Endothelial cell of umbilical vein (primary cell): ENCODE results near the gene EPX. TPM values are rescaled to one million over a fixed set of nuclear protein-coding genes. Genes with fewer than 3 reads are reported as not detected.

Experiments used
- BruUV-seq: library from RNA; stranded (reverse); fragments of 400-500 nt; replicated peaks from 2 replicates; lab custom pipeline; 2021; lab: Mats Ljungman, UMichigan
- CTCF ChIA-PET: fragments of 300-600, 350-600 bp; sonication (Branson Sonifier 250); formaldehyde crosslinking; loops from one replicate; lab custom pipeline; 2021; ENCODE audit warnings: antibody characterized with exemption, inconsistent platforms; lab: Charles Lee
- POLR2A ChIA-PET: fragments of 300-600, 350-600 bp; sonication (Branson Sonifier 250); formaldehyde crosslinking; loops from one replicate; lab custom pipeline; 2021; ENCODE audit warnings: antibody characterized with exemption, inconsistent platforms; lab: Charles Lee
- DNase-seq: peaks from one replicate; pipeline ENCODE4 v3.0.0-alpha.2; 2011; ENCODE audit warnings: low read depth, low spot score
- FAIRE-seq: peaks from 2 replicates; lab custom pipeline; 2011; peaks lifted over from hg19 to GRCh38; lab: Jason Lieb, UNC
- H2AFZ ChIP-seq: 2 replicates; pipeline ENCODE4 v1.6.0; 2012; ENCODE audit warnings: low read depth, low read length, control low read depth, inconsistent platforms
- H3K27ac ChIP-seq: 2 replicates; pipeline ENCODE4 v1.5.1; 2011; ENCODE audit warnings: low read depth, mild to moderate bottlenecking, control low read depth, low read length, moderate library complexity; ENCODE audit not compliant: insufficient read depth
- H3K27me3 ChIP-seq, 2 experiments: 2 replicates each; pipeline versions ENCODE4 v1.6.0 to v1.6.1; 2011; ENCODE audit warnings: low read length in 2 of 2, mixed read lengths in 1 of 2; ENCODE audit not compliant: control insufficient read depth in 2 of 2, insufficient read depth in 2 of 2
- H3K36me3 ChIP-seq, 2 experiments: 2 replicates in 1 of 2; 3 replicates in 1 of 2; pipeline ENCODE4 v1.5.1; 2011; ENCODE audit warnings: low read length in 2 of 2, mild to moderate bottlenecking in 1 of 2, moderate library complexity in 1 of 2; ENCODE audit not compliant: control insufficient read depth in 2 of 2, insufficient read depth in 2 of 2; ENCODE audit errors: extremely low read depth in 1 of 2
- H3K4me1 ChIP-seq: 3 replicates; pipeline ENCODE4 v1.5.1; 2011; ENCODE audit warnings: mild to moderate bottlenecking, low read length; ENCODE audit not compliant: control insufficient read depth, insufficient read depth; ENCODE audit errors: extremely low read depth
- H3K4me2 ChIP-seq: 2 replicates; pipeline ENCODE4 v1.6.1; 2011; ENCODE audit warnings: low read length, control low read depth, mixed read lengths; ENCODE audit not compliant: insufficient read depth
- H3K4me3 ChIP-seq, 3 experiments: fragments of 200-600 bp in 1 of 3; sonication (generic), shearing (Covaris generic) in 1 of 3; replicated peaks in 1 of 3; 2 replicates each; pipeline ENCODE4 v1.5.1; 2011 to 2016; ENCODE audit warnings: control low read depth in 3 of 3, low read length in 3 of 3, mild to moderate bottlenecking in 2 of 3, inconsistent platforms in 1 of 3, low read depth in 1 of 3, moderate library complexity in 1 of 3; ENCODE audit not compliant: insufficient read depth in 1 of 3
- H3K79me2 ChIP-seq: 2 replicates; pipeline ENCODE4 v1.6.0; 2012; ENCODE audit warnings: low read length, inconsistent platforms; ENCODE audit not compliant: control insufficient read depth, insufficient read depth
- H3K9ac ChIP-seq: replicated peaks from 2 replicates; pipeline ENCODE3; 2011; ENCODE audit warnings: low read length, control low read depth; ENCODE audit not compliant: insufficient read depth; ENCODE audit errors: extremely low read depth
- H3K9me1 ChIP-seq: replicated peaks from 3 replicates; pipeline ENCODE4 v1.6.0; 2011; ENCODE audit warnings: mild to moderate bottlenecking, low read length; ENCODE audit not compliant: control insufficient read depth, insufficient read depth; ENCODE audit errors: extremely low read depth
- H3K9me3 ChIP-seq: replicated peaks from 2 replicates; pipeline ENCODE4 v1.5.1; 2012; ENCODE audit warnings: low read length, inconsistent platforms; ENCODE audit not compliant: control insufficient read depth, insufficient read depth
- H4K20me1 ChIP-seq: replicated peaks from 2 replicates; pipeline ENCODE3; 2011; ENCODE audit warnings: mild to moderate bottlenecking, low read length; ENCODE audit not compliant: control insufficient read depth, insufficient read depth; ENCODE audit errors: extremely low read depth
- CTCF ChIP-seq, 2 donors: IDR thresholded peaks; 1 replicate in 1 of 2; 2 replicates in 1 of 2; pipeline ENCODE4 v1.5.1; 2011; ENCODE audit warnings: low read length in 2 of 2, mild to moderate bottlenecking in 2 of 2, moderate library complexity in 2 of 2, control low read depth in 1 of 2, inconsistent platforms in 1 of 2, low read depth in 1 of 2; ENCODE audit not compliant: insufficient read depth in 1 of 2; ENCODE audit errors: extremely low read depth in 1 of 2
- EZH2 ChIP-seq: IDR thresholded peaks from 2 replicates; pipeline ENCODE4 v1.6.1; 2012; ENCODE audit warnings: borderline replicate concordance, low read depth, mild to moderate bottlenecking, moderate library complexity, low read length, inconsistent platforms; ENCODE audit not compliant: severe bottlenecking
- FOS ChIP-seq: IDR thresholded peaks from 2 replicates; pipeline ENCODE4 v1.6.1; 2011; ENCODE audit warnings: mild to moderate bottlenecking, low read length, moderate library complexity, borderline replicate concordance; ENCODE audit not compliant: insufficient read depth
- GATA2 ChIP-seq: IDR thresholded peaks from 2 replicates; pipeline ENCODE4 v1.7.0; 2011; ENCODE audit warnings: low read depth, mild to moderate bottlenecking, moderate library complexity, mixed read lengths, low read length; ENCODE audit not compliant: insufficient read length, insufficient read depth
- JUN ChIP-seq: IDR thresholded peaks from 2 replicates; pipeline ENCODE4 v1.6.1; 2011; ENCODE audit warnings: borderline replicate concordance, low read depth; ENCODE audit not compliant: insufficient read length, insufficient read depth
- MAX ChIP-seq: IDR thresholded peaks from 2 replicates; pipeline ENCODE4 v1.6.1; 2011; ENCODE audit not compliant: insufficient read depth, insufficient read length
- MYC ChIP-seq: IDR thresholded peaks from one replicate; pipeline ENCODE4 v1.6.1; 2011; ENCODE audit warnings: mild to moderate bottlenecking, low read depth, low read length
- POLR2A ChIP-seq: IDR thresholded peaks from 2 replicates; pipeline ENCODE4 v1.6.1; 2012; ENCODE audit warnings: low read depth, mild to moderate bottlenecking, control low read depth, low read length
- POLR2AphosphoS5 ChIP-seq: IDR thresholded peaks from 2 replicates; pipeline ENCODE4 v1.6.1; 2012; ENCODE audit warnings: low read depth, mild to moderate bottlenecking, control low read depth, low read length, moderate library complexity; ENCODE audit not compliant: insufficient read depth
- dilution Hi-C: fragments of 300-500 bp; cut with MboI; formaldehyde crosslinking; loops from one replicate; pipeline ENCODE4 v1.15.0; 2019; ENCODE audit warnings: low sequenced_read_pairs; ENCODE audit not compliant: extremely low pct_ligation_motif_present
- intact Hi-C: fragments of 100-400 bp; cut with micrococcal nuclease; formaldehyde crosslinking; loops from one replicate; pipeline ENCODE4 v1.10.0; 2022
- polyA plus RNA-seq, 4 experiments: library from polyadenylated mRNA; depleted of rRNA in 3 of 4; stranded (reverse) in 3 of 4; unstranded in 1 of 4; fragments of >200 nt; gene quantifications; 2 replicates each; pipeline versions ENCODE4 v1.2.1 to v1.2.3, GENCODE V29; 2011 to 2012; ENCODE audit warnings: missing spikeins in 1 of 4
- total RNA-seq: library from RNA; stranded (reverse); gene quantifications from 2 replicates; pipeline ENCODE4 v1.2.3, GENCODE V29; 2021

Gene EPX
- total and polyA plus RNA-seq, 2 donors (not counting 3 experiments of a cell fraction or from before 2014, with no cell fraction given): not detected

- TF ChIP-seq FOS: no peak
Measured at GRCh38 chr17:58215685-58216084, 23.2 kb downstream of the EPX start.

DNA sequence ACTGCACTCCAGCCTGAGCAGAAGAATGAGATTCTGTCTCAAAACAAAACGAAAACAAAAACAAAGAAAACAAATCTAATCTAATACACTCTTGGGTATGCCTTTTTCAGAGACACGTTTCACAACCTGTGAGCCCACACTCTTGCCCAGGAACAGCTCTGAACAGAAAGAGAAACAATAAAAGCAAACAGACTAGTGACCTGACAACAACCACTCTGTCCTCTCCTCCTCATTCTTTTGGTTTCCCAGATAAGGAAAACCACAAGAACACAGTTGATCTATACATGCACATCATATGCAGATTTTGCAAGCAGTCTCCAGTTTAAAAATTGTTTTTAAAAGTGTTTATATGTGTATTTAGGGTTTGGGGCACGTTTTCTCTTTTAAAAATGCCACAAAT, 25.2 kb downstream of the EPX start:
- CTCF ChIA-PET: no interaction called here

More at GRCh38 chr17:58215685-58216084, 23.2 kb downstream of the EPX start:
- Histone ChIP-seq H3K36me3 (peaks cover 0 to 2% of the 10 kb centered on the region in 2 experiments), H2AFZ (no peak overlapping the region), H3K27me3 (no peaks in the 10 kb centered on the region), H4K20me1 (no peaks in the 10 kb centered on the region), H3K79me2 (no peaks in the 10 kb centered on the region), H3K27ac (no peak overlapping the region), H3K4me1 (peaks cover 13% of the 10 kb centered on the region), H3K9me1 (no peaks in the 10 kb centered on the region), H3K9me3 (no peaks in the 10 kb centered on the region), H3K9ac (no peak overlapping the region), H3K4me3 (no peak overlapping the region), H3K4me2 (no peak overlapping the region)
- CTCF ChIA-PET: interaction anchor here (1.4 to 2.1 kb wide), 2 partner anchors 15 to 34 kb away, joined by 4 to 14 read pairs; no protein-coding TSS in a partner anchor
- no TSS peak for BruUV-seq
- dilution Hi-C loops: no loop called here
- intact Hi-C loops: no loop called here
- no peak for FAIRE-seq
- no peak for DNase-seq
- POLR2A ChIA-PET: no interaction called here

More for the DNA sequence above, 25.2 kb downstream of the EPX start:
- peaks cover 0 to under 1% of the 10 kb centered on the region in 2 experiments for H3K36me3 ChIP-seq
- no peak for DNase-seq
- POLR2A ChIA-PET: no interaction called here
- peaks cover 13% of the 10 kb centered on the region for H3K4me1 ChIP-seq
- dilution Hi-C loops (no loop called here), intact Hi-C loops (loop anchor here (2.0 kb wide), 1 partner anchor 133 kb away; no protein-coding TSS in a partner anchor)
- no peak overlapping the region for H3K27ac ChIP-seq
- no peaks in the 10 kb centered on the region for H4K20me1 ChIP-seq
- H3K9me3 ChIP-seq: no peaks in the 10 kb centered on the region
- H3K79me2 ChIP-seq: no peaks in the 10 kb centered on the region
- no peak for FAIRE-seq
- no TSS peak for BruUV-seq
- H2AFZ ChIP-seq: no peak overlapping the region
- H3K4me2 ChIP-seq: no peak overlapping the region
- no peak overlapping the region for H3K9ac ChIP-seq
- H3K4me3 ChIP-seq: no peak overlapping the region
- no peaks in the 10 kb centered on the region for H3K9me1 ChIP-seq
- TF ChIP-seq GATA2 (no peak), POLR2AphosphoS5 (no peak), FOS (no peak), CTCF (IDR thresholded peaks at IDR 0.05; ENCODE audit: extremely low read depth in 1 of 2, insufficient read depth in 1 of 2, low read depth in 1 of 2, low read length in 2 of 2) (no peak), EZH2 (no peak), POLR2A (no peak), JUN (no peak), MYC (no peak), MAX (no peak)
- no peaks in the 10 kb centered on the region for H3K27me3 ChIP-seq
